Pancreas (tissue), 10 donors: ENCODE results near the gene CNBD2. TPM values are rescaled to one million over a fixed set of nuclear protein-coding genes. Genes with fewer than 3 reads are reported as not detected.

Source experiments
- ATAC-seq, 4 donors: fragments of 200-7000 bp; cut with Tn5 transposase; one replicate each; pipeline versions ENCODE4 v1.8.0 to v1.9.1; 2020; ENCODE audit warnings: mild to moderate bottlenecking in 4 of 4, moderate library complexity in 4 of 4
- DNase-seq, 6 donors: peaks; one replicate each; pipeline ENCODE4 v3.0.0-alpha.2; 2020
- FAIRE-seq: peaks from 2 replicates; lab custom pipeline; 2012; peaks lifted over from hg19 to GRCh38; lab: Jason Lieb, UNC
- H3K27ac ChIP-seq, 4 donors: fragments of 200-600 bp; sonication (generic); 1 replicate in 3 of 4; 2 replicates in 1 of 4; pipeline versions ENCODE4 v1.5.0 to v1.8.0; 2020
- H3K27me3 ChIP-seq, 4 donors: fragments of 200-600 bp; one replicate each; pipeline ENCODE4 v1.8.0; 2021
- H3K36me3 ChIP-seq, 3 donors: fragments of 200-600 bp; sonication (generic) in 1 of 3; one replicate each; pipeline versions ENCODE4 v1.5.0 to v1.8.0; 2020 to 2021
- H3K4me1 ChIP-seq, 3 donors: fragments of 200-600 bp; one replicate each; pipeline ENCODE4 v1.8.0; 2021
- H3K4me3 ChIP-seq, 4 donors: fragments of 200-600 bp; sonication (generic) in 2 of 4; one replicate each; pipeline versions ENCODE4 v1.5.0 to v1.8.0; 2020 to 2021
- H3K9me3 ChIP-seq, 4 donors: fragments of 200-600 bp; one replicate each; pipeline ENCODE4 v1.8.0; 2021
- CTCF ChIP-seq, 4 donors: fragments of 200-600 bp; sonication (generic) in 3 of 4; IDR thresholded peaks; one replicate each; pipeline versions ENCODE4 v1.5.0 to v1.8.0; 2021; ENCODE audit warnings: antibody characterized with exemption in 4 of 4
- WGBS, 2 donors: extraction: QIAGEN DNeasy Blood & Tissue Kit; methylation state at CpG; one replicate each; pipeline ENCODE4 v1.1.7; 2013; 5-methylcytosine and 5-hydroxymethylcytosine counted together
- intact Hi-C, 3 donors: fragments of 100-400 bp; cut with DNase I; formaldehyde crosslinking; loops; one replicate each; pipeline versions ENCODE4 v1.11.1 to v1.14.2; 2022
- polyA plus RNA-seq, 2 donors: library from polyadenylated mRNA; stranded (reverse); fragments of 200-250 nt; gene quantifications; one replicate each; pipeline ENCODE4 v1.2.3, GENCODE V29; 2013
- total RNA-seq, 6 donors: library from RNA; stranded (reverse); fragmentation: NEBNext Ultra II Directional in 4 of 6; extraction: Animal tissue kit (Norgen Biotek cat#: 25700) in 4 of 6; gene quantifications; one replicate each; pipeline versions ENCODE4 v1.2.1 to v1.2.4, GENCODE V29; 2021 to 2023
- donor health status: healthy with polysubstance abuse.
- donor health status: DM: no; HTN: no; CAD: no; lungs with moderate emphysema.
- donor health status: DM: no; HTN: no; CAD: no.
- donor health status: control.
- donor health status: control.
- donor health status: Bipolar disorder and iron deficiency.
- donor health status: DM: yes; HTN: yes; CAD: no.
- donor health status: DM: no; HTN: no; CAD: no.
- donor health status: DM: no; HTN: no; CAD: no.
- donor health status: DM: yes; HTN: yes; CAD: no.

The CNBD2 gene
- total and polyA plus RNA-seq, 8 donors: 2.2 to 23.8 (median 3.2) TPM

- no peak for TF ChIP-seq CTCF (IDR thresholded peaks at IDR 0.05)
- intact Hi-C loops: no loop called here
- no peak for ATAC-seq
These were observed 92.3 kb downstream of the CNBD2 start for GRCh38 chr20:36060676-36061075.

GRCh38 chr20:36061754-36062153, 93.4 kb downstream of the CNBD2 start:
- TF ChIP-seq CTCF (IDR thresholded peaks at IDR 0.05): no peak
- FAIRE-seq: no peak
- 39 to 50% methylated on average over 1 of the region's 1 CpG for WGBS, 2 donors

More at GRCh38 chr20:36060676-36061075, 92.3 kb downstream of the CNBD2 start:
- WGBS, 2 donors: 92 to 100% methylated on average over 1 of the region's 1 CpG
- H3K27ac ChIP-seq: no peak overlapping the region
- no peak for DNase-seq
- H3K4me3 ChIP-seq: no peak overlapping the region
- no peaks in the 10 kb centered on the region for H3K27me3 ChIP-seq
- H3K9me3 ChIP-seq: no peaks in the 10 kb centered on the region
- H3K36me3 ChIP-seq: no peaks in the 10 kb centered on the region
- no peak for FAIRE-seq
- H3K4me1 ChIP-seq: peaks cover 0 to 2% (median 2%) of the 10 kb centered on the region in 3 donors

GRCh38 chr20:36062799-36063198, 94.4 kb downstream of the CNBD2 start:
- H3K9me3 ChIP-seq: no peaks in the 10 kb centered on the region
- H3K27me3 ChIP-seq: no peaks in the 10 kb centered on the region
- ATAC-seq: no peak
- no peak for TF ChIP-seq CTCF (IDR thresholded peaks at IDR 0.05)
- no peak for FAIRE-seq
- no peak overlapping the region for H3K4me3 ChIP-seq
- 44 to 48% methylated on average over 1 of the region's 1 CpG for WGBS, 2 donors
- peaks cover 0 to 11% (median 9%) of the 10 kb centered on the region in 3 donors for H3K4me1 ChIP-seq
- no peak for DNase-seq
- intact Hi-C loops: no loop called here
- H3K27ac ChIP-seq: no peak overlapping the region
- H3K36me3 ChIP-seq: no peaks in the 10 kb centered on the region

More at GRCh38 chr20:36061754-36062153, 93.4 kb downstream of the CNBD2 start:
- Histone ChIP-seq H3K4me3 (no peak overlapping the region), H3K27ac (no peak overlapping the region), H3K36me3 (no peaks in the 10 kb centered on the region), H3K4me1 (peaks cover 0 to 10% (median 9%) of the 10 kb centered on the region in 3 donors), H3K27me3 (no peaks in the 10 kb centered on the region), H3K9me3 (no peaks in the 10 kb centered on the region)
- ATAC-seq: no peak
- intact Hi-C loops: no loop called here
- no peak for DNase-seq

GRCh38 chr20:36063916-36064657, 95.7 kb downstream of the CNBD2 start:
- no peaks in the 10 kb centered on the region for H3K9me3 ChIP-seq
- ATAC-seq: peak in 3 of 4 donors; percentile 3 to 11 (median 6)
- intact Hi-C loops: no loop called here
- TF ChIP-seq CTCF (IDR thresholded peaks at IDR 0.05): no peak
- H3K27ac ChIP-seq: peak overlapping the region; percentile 83 to 95 (median 92)
- WGBS, 2 donors: 14 to 18% methylated on average over 23 to 26 of the region's 26 CpGs
- peaks cover 0 to 11% (median 9%) of the 10 kb centered on the region in 3 donors for H3K4me1 ChIP-seq
- FAIRE-seq: no peak
- peak overlapping the region; percentile 38 to 67 (median 52) for H3K4me3 ChIP-seq
- DNase-seq: no peak
- no peaks in the 10 kb centered on the region for H3K36me3 ChIP-seq
- H3K27me3 ChIP-seq: no peaks in the 10 kb centered on the region
